ENCODE results near the gene NOXO1.

Gene NOXO1

GRCh38 chr16:1983544-1984346 is 2.5 kb upstream of the NOXO1 start, which contains the start of gene GFER:
Gene GFER, plus strand, starts transcription at chr16:1984193. Its CDS starts 26 bp downstream, at chr16:1984219.
- H3K4me1 Mint-ChIP-seq = peaks cover 15% of the 10 kb centered on the region
- DNase-seq (ENCODE audit: low spot score in 2 of 2) = peak; percentile 53 to 74
- H3K9me3 Mint-ChIP-seq = no peaks in the 10 kb centered on the region

GRCh38 chr16:1982991-1983543 is 1.8 kb upstream of the NOXO1 start:
- no peak overlapping the region for H3K27ac Mint-ChIP-seq
- no peaks in the 10 kb centered on the region for H3K9me3 Mint-ChIP-seq
- peaks cover 13% of the 10 kb centered on the region for H3K4me1 Mint-ChIP-seq
- H3K36me3 Mint-ChIP-seq = peaks cover 15% of the 10 kb centered on the region
- peaks cover 9% of the 10 kb centered on the region for H3K27me3 Mint-ChIP-seq
- DNase-seq (ENCODE audit: low spot score in 2 of 2) (no peak), ATAC-seq (ENCODE audit: low read depth) (no peak)
- H3K4me3 Mint-ChIP-seq = peak overlapping the region; percentile 80

More at GRCh38 chr16:1983544-1984346, 2.5 kb upstream of the NOXO1 start, which contains the start of gene GFER:
- peak within 1 kb of the TSS; percentile 74 for H3K27ac Mint-ChIP-seq
- ATAC-seq (ENCODE audit: low read depth) = peak; percentile 62
- peak within 1 kb of the TSS; percentile 80 for H3K4me3 Mint-ChIP-seq
- peaks cover 9% of the 10 kb centered on the region for H3K27me3 Mint-ChIP-seq
- H3K36me3 Mint-ChIP-seq = peaks cover 12% of the 10 kb centered on the region

- no peak overlapping the region for H3K27ac Mint-ChIP-seq
- peaks cover 11% of the 10 kb centered on the region for H3K27me3 Mint-ChIP-seq
Measured at GRCh38 chr16:1982013-1982433, 754 bp upstream of the NOXO1 start.

GRCh38 chr16:1980770-1981087 is 540 bp downstream of the NOXO1 start:
- peaks cover 13% of the 10 kb centered on the region for H3K4me1 Mint-ChIP-seq
- DNase-seq (ENCODE audit: low spot score in 2 of 2) = no peak
- no peak overlapping the region for H3K27ac Mint-ChIP-seq
- no peak for ATAC-seq (ENCODE audit: low read depth)
- peaks cover 11% of the 10 kb centered on the region for H3K27me3 Mint-ChIP-seq
- H3K9me3 Mint-ChIP-seq = no peaks in the 10 kb centered on the region
- peaks cover 19% of the 10 kb centered on the region for H3K36me3 Mint-ChIP-seq
- no peak overlapping the region for H3K4me3 Mint-ChIP-seq

More at GRCh38 chr16:1982013-1982433, 754 bp upstream of the NOXO1 start:
- ATAC-seq (ENCODE audit: low read depth) = no peak
- Mint-ChIP-seq H3K4me1 (peaks cover 13% of the 10 kb centered on the region), H3K9me3 (no peaks in the 10 kb centered on the region), H3K36me3 (peaks cover 22% of the 10 kb centered on the region), H3K4me3 (no peak overlapping the region)
- no peak for DNase-seq (ENCODE audit: low spot score in 2 of 2)

GRCh38 chr16:1980030-1980769 is 1.1 kb downstream of the NOXO1 start:
- Mint-ChIP-seq H3K27me3 (peaks cover 11% of the 10 kb centered on the region), H3K9me3 (no peaks in the 10 kb centered on the region), H3K4me3 (peak overlapping the region; percentile 14), H3K27ac (no peak overlapping the region), H3K36me3 (peaks cover 19% of the 10 kb centered on the region), H3K4me1 (peaks cover 13% of the 10 kb centered on the region)
- DNase-seq (ENCODE audit: low spot score in 2 of 2) (no peak), ATAC-seq (ENCODE audit: low read depth) (no peak)

GRCh38 chr16:1979271-1980029 is 1.8 kb downstream of the NOXO1 start:
- Mint-ChIP-seq H3K27me3 (peaks cover 11% of the 10 kb centered on the region), H3K27ac (no peak overlapping the region), H3K4me3 (no peak overlapping the region), H3K9me3 (no peaks in the 10 kb centered on the region), H3K36me3 (peaks cover 25% of the 10 kb centered on the region), H3K4me1 (peaks cover 8% of the 10 kb centered on the region)
- ATAC-seq (ENCODE audit: low read depth) (peak; percentile 16), DNase-seq (ENCODE audit: low spot score in 2 of 2) (peak; percentile 27 to 37)

- DNase-seq (ENCODE audit: low spot score in 2 of 2) (no peak), ATAC-seq (ENCODE audit: low read depth) (no peak)
- H3K36me3 Mint-ChIP-seq = peaks cover 25% of the 10 kb centered on the region
- H3K4me3 Mint-ChIP-seq = no peak overlapping the region
- peaks cover 11% of the 10 kb centered on the region for H3K27me3 Mint-ChIP-seq
- H3K27ac Mint-ChIP-seq = no peak overlapping the region
- peaks cover 8% of the 10 kb centered on the region for H3K4me1 Mint-ChIP-seq
- H3K9me3 Mint-ChIP-seq = no peaks in the 10 kb centered on the region
Measured at GRCh38 chr16:1978476-1979120, 2.7 kb downstream of the NOXO1 start.

GRCh38 chr16:1977875-1978268 is 3.4 kb downstream of the NOXO1 start:
- no peak for DNase-seq (ENCODE audit: low spot score in 2 of 2)
- Mint-ChIP-seq H3K27me3 (peaks cover 11% of the 10 kb centered on the region), H3K4me1 (peaks cover 6% of the 10 kb centered on the region), H3K27ac (no peak overlapping the region), H3K4me3 (no peak overlapping the region), H3K36me3 (peaks cover 28% of the 10 kb centered on the region), H3K9me3 (no peaks in the 10 kb centered on the region)
- ATAC-seq (ENCODE audit: low read depth) = no peak

GRCh38 chr16:1976951-1977874 is 4.1 kb downstream of the NOXO1 start:
- Mint-ChIP-seq H3K36me3 (peaks cover 30% of the 10 kb centered on the region), H3K27me3 (peaks cover 9% of the 10 kb centered on the region), H3K27ac (no peak overlapping the region), H3K4me1 (peaks cover 6% of the 10 kb centered on the region), H3K9me3 (no peaks in the 10 kb centered on the region), H3K4me3 (no peak overlapping the region)
- DNase-seq (ENCODE audit: low spot score in 2 of 2) (no peak), ATAC-seq (ENCODE audit: low read depth) (no peak)

- Mint-ChIP-seq H3K27ac (no peak overlapping the region), H3K27me3 (peaks cover 5% of the 10 kb centered on the region), H3K4me3 (no peak overlapping the region), H3K36me3 (peaks cover 30% of the 10 kb centered on the region), H3K4me1 (peaks cover 11% of the 10 kb centered on the region), H3K9me3 (no peaks in the 10 kb centered on the region)
- no peak for DNase-seq (ENCODE audit: low spot score in 2 of 2)
- no peak for ATAC-seq (ENCODE audit: low read depth)
Measured at GRCh38 chr16:1976216-1976520, 5.1 kb downstream of the NOXO1 start.

GRCh38 chr16:1975432-1976215 is 5.6 kb downstream of the NOXO1 start:
- no peak overlapping the region for H3K4me3 Mint-ChIP-seq
- no peaks in the 10 kb centered on the region for H3K9me3 Mint-ChIP-seq
- DNase-seq (ENCODE audit: low spot score in 2 of 2) (no peak), ATAC-seq (ENCODE audit: low read depth) (no peak)
- no peak overlapping the region for H3K27ac Mint-ChIP-seq
- peaks cover 5% of the 10 kb centered on the region for H3K27me3 Mint-ChIP-seq
- H3K4me1 Mint-ChIP-seq = peaks cover 15% of the 10 kb centered on the region
- peaks cover 30% of the 10 kb centered on the region for H3K36me3 Mint-ChIP-seq
